GM12801 (cell line): ENCODE data around the gene C18orf32.

Experiments used
- CTCF ChIP-seq: IDR thresholded peaks from one replicate; pipeline ENCODE4 v1.5.1; 2011; ENCODE audit warnings: control low read depth; ENCODE audit not compliant: insufficient read length; ENCODE audit errors: extremely low read depth

C18orf32 gene

GRCh38 chr18:49457616-49458015, 29.4 kb downstream of the C18orf32 start:
- no peak for TF ChIP-seq CTCF

DNA sequence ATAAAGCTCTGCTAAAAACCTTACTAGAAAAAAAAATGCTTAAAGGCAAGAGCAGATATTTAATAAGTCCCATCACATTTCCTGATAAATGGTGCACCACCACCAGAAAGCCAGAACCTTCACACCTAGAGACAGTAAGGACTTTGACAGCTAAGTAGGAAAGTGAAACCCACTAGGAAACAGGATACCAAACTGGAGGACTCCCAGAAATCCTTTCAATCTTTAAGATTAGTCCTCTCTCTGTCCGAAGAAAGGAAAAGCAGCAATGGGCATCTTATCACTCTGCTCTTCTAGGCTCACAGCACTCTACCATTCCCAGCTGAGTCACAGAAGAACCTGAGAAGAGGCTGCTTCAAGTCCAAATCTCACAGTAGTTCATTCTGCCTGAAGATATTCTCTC, 30.2 kb downstream of the C18orf32 start:
- no peak for TF ChIP-seq CTCF

DNA sequence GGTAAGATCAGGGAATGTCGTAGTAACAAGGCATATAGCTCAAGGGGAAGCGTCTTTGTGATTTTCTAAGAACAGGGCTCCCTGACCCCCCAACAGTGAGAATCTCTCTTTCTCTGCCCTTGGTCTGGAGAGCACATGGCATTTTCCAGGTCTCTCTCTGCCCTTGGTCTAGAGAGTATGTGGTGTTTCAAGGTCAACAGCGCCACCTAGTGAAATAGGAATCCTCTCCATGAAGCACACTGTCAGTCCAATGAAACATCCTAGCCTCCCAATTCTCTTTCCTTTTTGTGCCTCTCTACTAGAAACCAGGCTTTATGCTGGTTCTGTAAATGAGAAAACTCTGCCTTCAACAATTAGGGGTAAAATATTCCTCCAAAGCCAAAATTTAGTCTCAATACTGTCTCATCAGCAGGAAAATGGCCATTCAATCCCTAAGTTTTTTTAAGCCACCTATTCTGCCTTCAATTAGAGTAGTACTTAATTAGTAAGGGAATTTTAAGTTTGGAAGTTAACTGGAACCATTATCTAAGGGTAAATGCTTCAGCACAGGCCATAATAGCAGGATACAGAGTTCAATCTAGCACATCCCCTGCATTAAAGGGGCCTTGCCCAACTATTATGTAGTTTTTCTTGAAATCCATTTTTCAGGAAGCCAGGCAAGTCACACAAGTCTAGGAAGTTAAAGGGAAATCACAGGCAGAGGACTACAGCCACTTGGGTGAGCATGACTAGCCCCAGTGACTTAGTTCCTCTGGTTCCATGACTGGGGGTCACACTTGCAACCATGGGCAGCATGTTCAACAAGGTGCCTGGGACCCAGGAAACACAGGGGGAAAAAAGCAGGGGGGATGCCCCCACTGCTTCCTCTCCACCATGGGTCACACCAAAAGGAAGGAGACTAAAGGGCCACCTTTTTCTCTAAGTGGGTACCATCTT, 39.0 kb downstream of the C18orf32 start:
- TF ChIP-seq CTCF, result no peak

- no peak for TF ChIP-seq CTCF
Measured at GRCh38 chr18:49446481-49446880, 40.6 kb downstream of the C18orf32 start.

GRCh38 chr18:49444581-49444980, 42.5 kb downstream of the C18orf32 start:
- no peak for TF ChIP-seq CTCF

- TF ChIP-seq CTCF, result no peak
Measured at GRCh38 chr18:49443837-49444236, 43.2 kb downstream of the C18orf32 start.

GRCh38 chr18:49441338-49441938, 45.6 kb downstream of the C18orf32 start:
- TF ChIP-seq CTCF, result no peak
